HEK293 (cell line): Measurements from ENCODE around the gene OSCP1.

Source experiments
- CTCF ChIA-PET: fragments of 350-600 bp; formaldehyde crosslinking; extraction: SDS; loops from one replicate; lab custom pipeline; 2021; ENCODE audit warnings: antibody characterized with exemption; lab: Yijun Ruan, JAX
- POLR2A ChIA-PET: fragments of 300-600 bp; formaldehyde crosslinking; extraction: SDS; loops from one replicate; lab custom pipeline; 2020; ENCODE audit warnings: antibody characterized with exemption, inconsistent platforms; lab: Yijun Ruan, JAX
- H3K27ac ChIP-seq: fragments of 200-500 bp; sonication (Bioruptor generic); 2 replicates; pipeline ENCODE4 v1.5.1; 2014; ENCODE audit warnings: low read depth, low read length, control low read depth, inconsistent platforms; ENCODE audit errors: extremely low read depth
- H3K36me3 ChIP-seq, 2 experiments: fragments of 200-500 bp in 1 of 2; sonication (Bioruptor generic) in 1 of 2; 1 replicate in 1 of 2; 2 replicates in 1 of 2; pipeline ENCODE4 v1.5.1; 2014 to 2017; ENCODE audit warnings: inconsistent platforms in 2 of 2, low read length in 2 of 2; ENCODE audit not compliant: control insufficient read depth in 2 of 2, insufficient read depth in 1 of 2
- H3K4me1 ChIP-seq: fragments of 200-500 bp; sonication (Bioruptor generic); 2 replicates; pipeline ENCODE4 v1.5.1; 2014; ENCODE audit warnings: mild to moderate bottlenecking, low read length, inconsistent platforms; ENCODE audit not compliant: control insufficient read depth, insufficient read depth
- H3K4me3 ChIP-seq: 2 replicates; pipeline ENCODE4 v1.5.1; 2011; ENCODE audit warnings: low read depth, mild to moderate bottlenecking, control low read depth, low read length, moderate library complexity
- H3K9me3 ChIP-seq: fragments of 200-500 bp; sonication (Bioruptor generic); 2 replicates; pipeline ENCODE4 v1.5.1; 2014; ENCODE audit warnings: low read depth, low read length, inconsistent platforms; ENCODE audit not compliant: control insufficient read depth, insufficient read depth
- FEZF1 ChIP-seq: fragments of 450-650 bp; formaldehyde crosslinking; IDR thresholded peaks from 2 replicates; pipeline ENCODE4 v1.5.1; 2016; ENCODE audit warnings: missing biosample characterization, missing genetic modification characterization
- GFI1B ChIP-seq: fragments of 450-650 bp; formaldehyde crosslinking; IDR thresholded peaks from 2 replicates; pipeline ENCODE4 v1.5.1; 2016; ENCODE audit warnings: missing biosample characterization, missing genetic modification characterization
- GLIS2 ChIP-seq: fragments of 450-650 bp; formaldehyde crosslinking; IDR thresholded peaks from 2 replicates; pipeline ENCODE4 v1.5.1; 2016; ENCODE audit warnings: missing biosample characterization, missing genetic modification characterization
- KLF8 ChIP-seq: fragments of 450-650 bp; formaldehyde crosslinking; IDR thresholded peaks from 2 replicates; pipeline ENCODE4 v1.5.1; 2016; ENCODE audit warnings: missing biosample characterization, missing genetic modification characterization
- MEIS1 ChIP-seq: sonication (generic); formaldehyde crosslinking; IDR thresholded peaks from 2 replicates; pipeline ENCODE4 v1.8.1; 2022; ENCODE audit warnings: missing genetic modification reagents, mild to moderate bottlenecking, borderline replicate concordance
- YY1 ChIP-seq: fragments of 450-650 bp; formaldehyde crosslinking; IDR thresholded peaks from 2 replicates; pipeline ENCODE4 v1.5.1; 2018; ENCODE audit warnings: missing biosample characterization, missing genetic modification characterization
- ZBTB17 ChIP-seq: fragments of 450-650 bp; formaldehyde crosslinking; IDR thresholded peaks from 2 replicates; pipeline ENCODE4 v1.5.1; 2016; ENCODE audit warnings: missing biosample characterization, missing genetic modification characterization
- ZFP69B ChIP-seq: fragments of 450-650 bp; formaldehyde crosslinking; IDR thresholded peaks from 2 replicates; pipeline ENCODE4 v1.5.1; 2016; ENCODE audit warnings: missing biosample characterization, missing genetic modification characterization
- ZIC2 ChIP-seq: fragments of 450-650 bp; formaldehyde crosslinking; IDR thresholded peaks from 2 replicates; pipeline ENCODE4 v1.5.1; 2016; ENCODE audit warnings: missing biosample characterization, missing genetic modification characterization
- ZNF132 ChIP-seq: fragments of 450-650 bp; formaldehyde crosslinking; IDR thresholded peaks from 2 replicates; pipeline ENCODE4 v1.5.1; 2017; ENCODE audit warnings: missing biosample characterization, missing genetic modification characterization, borderline replicate concordance
- ZNF133 ChIP-seq: fragments of 450-650 bp; formaldehyde crosslinking; IDR thresholded peaks from 2 replicates; pipeline ENCODE4 v1.5.1; 2016; ENCODE audit warnings: missing biosample characterization, missing genetic modification characterization
- ZNF274 ChIP-seq, 2 experiments: fragments of 200-500 bp in 1 of 2; fragments of 450-650 bp in 1 of 2; sonication (Bioruptor generic) in 1 of 2; formaldehyde crosslinking in 1 of 2; IDR thresholded peaks; 2 replicates each; pipeline versions ENCODE4 v1.5.1 to v1.6.1; 2014 to 2016; ENCODE audit warnings: borderline replicate concordance in 1 of 2, inconsistent platforms in 1 of 2, low read length in 1 of 2, missing biosample characterization in 1 of 2, missing genetic modification characterization in 1 of 2
- ZNF335 ChIP-seq: fragments of 450-650 bp; formaldehyde crosslinking; conservative IDR thresholded peaks from 2 replicates; pipeline ENCODE4 v1.5.1; 2016; ENCODE audit warnings: missing biosample characterization, missing genetic modification characterization
- ZNF426 ChIP-seq: fragments of 450-650 bp; formaldehyde crosslinking; IDR thresholded peaks from 2 replicates; pipeline ENCODE4 v1.5.1; 2017; ENCODE audit warnings: missing biosample characterization, missing genetic modification characterization, mild to moderate bottlenecking, inconsistent platforms, moderate library complexity
- ZNF670 ChIP-seq: fragments of 450-650 bp; formaldehyde crosslinking; IDR thresholded peaks from 2 replicates; pipeline ENCODE4 v1.5.1; 2016; ENCODE audit warnings: missing biosample characterization, missing genetic modification characterization, low read depth
- ZSCAN23 ChIP-seq: fragments of 450-650 bp; formaldehyde crosslinking; IDR thresholded peaks from 2 replicates; pipeline ENCODE4 v1.5.1; 2016; ENCODE audit warnings: missing biosample characterization, missing genetic modification characterization
- TF ChIP-seq, protein P1 (sequence below): fragments of 450-650 bp; formaldehyde crosslinking; IDR thresholded peaks from 2 replicates; pipeline ENCODE4 v1.5.1; 2016; ENCODE audit warnings: missing biosample characterization, missing genetic modification characterization, borderline replicate concordance
- TF ChIP-seq, protein P2 (sequence below): fragments of 450-650 bp; formaldehyde crosslinking; IDR thresholded peaks from 2 replicates; pipeline ENCODE4 v1.5.1; 2017; ENCODE audit warnings: missing biosample characterization, missing genetic modification characterization
- TF ChIP-seq, protein P3 (sequence below): fragments of 450-650 bp; formaldehyde crosslinking; IDR thresholded peaks from 2 replicates; pipeline ENCODE4 v1.5.1; 2016; ENCODE audit warnings: missing biosample characterization, missing genetic modification characterization, low read depth
- TF ChIP-seq, protein P4 (sequence below): fragments of 450-650 bp; formaldehyde crosslinking; IDR thresholded peaks from 2 replicates; pipeline ENCODE4 v1.5.1; 2016; ENCODE audit warnings: missing biosample characterization, missing genetic modification characterization
- TF ChIP-seq, protein P5 (sequence below): fragments of 450-650 bp; formaldehyde crosslinking; IDR thresholded peaks from 2 replicates; pipeline ENCODE4 v1.5.1; 2016; ENCODE audit warnings: missing biosample characterization, missing genetic modification characterization

OSCP1 gene

GRCh38 chr1:36440044-36440443, 10.2 kb downstream of the OSCP1 start (continued):
- TF ChIP-seq, protein P1, sequence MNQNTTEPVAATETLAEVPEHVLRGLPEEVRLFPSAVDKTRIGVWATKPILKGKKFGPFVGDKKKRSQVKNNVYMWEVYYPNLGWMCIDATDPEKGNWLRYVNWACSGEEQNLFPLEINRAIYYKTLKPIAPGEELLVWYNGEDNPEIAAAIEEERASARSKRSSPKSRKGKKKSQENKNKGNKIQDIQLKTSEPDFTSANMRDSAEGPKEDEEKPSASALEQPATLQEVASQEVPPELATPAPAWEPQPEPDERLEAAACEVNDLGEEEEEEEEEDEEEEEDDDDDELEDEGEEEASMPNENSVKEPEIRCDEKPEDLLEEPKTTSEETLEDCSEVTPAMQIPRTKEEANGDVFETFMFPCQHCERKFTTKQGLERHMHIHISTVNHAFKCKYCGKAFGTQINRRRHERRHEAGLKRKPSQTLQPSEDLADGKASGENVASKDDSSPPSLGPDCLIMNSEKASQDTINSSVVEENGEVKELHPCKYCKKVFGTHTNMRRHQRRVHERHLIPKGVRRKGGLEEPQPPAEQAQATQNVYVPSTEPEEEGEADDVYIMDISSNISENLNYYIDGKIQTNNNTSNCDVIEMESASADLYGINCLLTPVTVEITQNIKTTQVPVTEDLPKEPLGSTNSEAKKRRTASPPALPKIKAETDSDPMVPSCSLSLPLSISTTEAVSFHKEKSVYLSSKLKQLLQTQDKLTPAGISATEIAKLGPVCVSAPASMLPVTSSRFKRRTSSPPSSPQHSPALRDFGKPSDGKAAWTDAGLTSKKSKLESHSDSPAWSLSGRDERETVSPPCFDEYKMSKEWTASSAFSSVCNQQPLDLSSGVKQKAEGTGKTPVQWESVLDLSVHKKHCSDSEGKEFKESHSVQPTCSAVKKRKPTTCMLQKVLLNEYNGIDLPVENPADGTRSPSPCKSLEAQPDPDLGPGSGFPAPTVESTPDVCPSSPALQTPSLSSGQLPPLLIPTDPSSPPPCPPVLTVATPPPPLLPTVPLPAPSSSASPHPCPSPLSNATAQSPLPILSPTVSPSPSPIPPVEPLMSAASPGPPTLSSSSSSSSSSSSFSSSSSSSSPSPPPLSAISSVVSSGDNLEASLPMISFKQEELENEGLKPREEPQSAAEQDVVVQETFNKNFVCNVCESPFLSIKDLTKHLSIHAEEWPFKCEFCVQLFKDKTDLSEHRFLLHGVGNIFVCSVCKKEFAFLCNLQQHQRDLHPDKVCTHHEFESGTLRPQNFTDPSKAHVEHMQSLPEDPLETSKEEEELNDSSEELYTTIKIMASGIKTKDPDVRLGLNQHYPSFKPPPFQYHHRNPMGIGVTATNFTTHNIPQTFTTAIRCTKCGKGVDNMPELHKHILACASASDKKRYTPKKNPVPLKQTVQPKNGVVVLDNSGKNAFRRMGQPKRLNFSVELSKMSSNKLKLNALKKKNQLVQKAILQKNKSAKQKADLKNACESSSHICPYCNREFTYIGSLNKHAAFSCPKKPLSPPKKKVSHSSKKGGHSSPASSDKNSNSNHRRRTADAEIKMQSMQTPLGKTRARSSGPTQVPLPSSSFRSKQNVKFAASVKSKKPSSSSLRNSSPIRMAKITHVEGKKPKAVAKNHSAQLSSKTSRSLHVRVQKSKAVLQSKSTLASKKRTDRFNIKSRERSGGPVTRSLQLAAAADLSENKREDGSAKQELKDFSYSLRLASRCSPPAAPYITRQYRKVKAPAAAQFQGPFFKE (tag by site-specific recombination), result no peak
- no peak for TF ChIP-seq FEZF1 (tag by site-specific recombination)
- TF ChIP-seq ZIC2 (tag by site-specific recombination), result no peak
- TF ChIP-seq KLF8 (tag by site-specific recombination), result no peak
- no peak for TF ChIP-seq ZNF670 (tag by site-specific recombination)

GRCh38 chr1:36438715-36439114, 11.5 kb downstream of the OSCP1 start:
- TF ChIP-seq ZBTB17 (tag by site-specific recombination) (0 out of 2 replicates have a peak, but pooled peaks have one; percentile 22), GLIS2 (tag by site-specific recombination) (no peak), ZNF133 (tag by site-specific recombination) (no peak), GFI1B (no peak), ZNF335 (tag by site-specific recombination) (peak; percentile 67; the same call in 1 of the 2 replicates)
- TF ChIP-seq, protein P2, sequence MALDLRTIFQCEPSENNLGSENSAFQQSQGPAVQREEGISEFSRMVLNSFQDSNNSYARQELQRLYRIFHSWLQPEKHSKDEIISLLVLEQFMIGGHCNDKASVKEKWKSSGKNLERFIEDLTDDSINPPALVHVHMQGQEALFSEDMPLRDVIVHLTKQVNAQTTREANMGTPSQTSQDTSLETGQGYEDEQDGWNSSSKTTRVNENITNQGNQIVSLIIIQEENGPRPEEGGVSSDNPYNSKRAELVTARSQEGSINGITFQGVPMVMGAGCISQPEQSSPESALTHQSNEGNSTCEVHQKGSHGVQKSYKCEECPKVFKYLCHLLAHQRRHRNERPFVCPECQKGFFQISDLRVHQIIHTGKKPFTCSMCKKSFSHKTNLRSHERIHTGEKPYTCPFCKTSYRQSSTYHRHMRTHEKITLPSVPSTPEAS, result no peak
- TF ChIP-seq, protein P3, sequence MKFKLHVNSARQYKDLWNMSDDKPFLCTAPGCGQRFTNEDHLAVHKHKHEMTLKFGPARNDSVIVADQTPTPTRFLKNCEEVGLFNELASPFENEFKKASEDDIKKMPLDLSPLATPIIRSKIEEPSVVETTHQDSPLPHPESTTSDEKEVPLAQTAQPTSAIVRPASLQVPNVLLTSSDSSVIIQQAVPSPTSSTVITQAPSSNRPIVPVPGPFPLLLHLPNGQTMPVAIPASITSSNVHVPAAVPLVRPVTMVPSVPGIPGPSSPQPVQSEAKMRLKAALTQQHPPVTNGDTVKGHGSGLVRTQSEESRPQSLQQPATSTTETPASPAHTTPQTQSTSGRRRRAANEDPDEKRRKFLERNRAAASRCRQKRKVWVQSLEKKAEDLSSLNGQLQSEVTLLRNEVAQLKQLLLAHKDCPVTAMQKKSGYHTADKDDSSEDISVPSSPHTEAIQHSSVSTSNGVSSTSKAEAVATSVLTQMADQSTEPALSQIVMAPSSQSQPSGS (tag by site-specific recombination), result peak; percentile 79
- Histone ChIP-seq H3K4me3 (no peak overlapping the region), H3K36me3 (peaks cover 0 to 17% of the 10 kb centered on the region in 2 experiments; a peak in 2 of 3 replicates), H3K4me1 (no peaks in the 10 kb centered on the region), H3K27ac (no peak overlapping the region), H3K9me3 (no peaks in the 10 kb centered on the region)
- ChIA-PET POLR2A (interaction anchor here (1.6 kb wide), 1 partner anchor 12 kb away, joined by 4 read pairs; the partner anchor contains the start of gene OSCP1), CTCF (no interaction called here)

DNA sequence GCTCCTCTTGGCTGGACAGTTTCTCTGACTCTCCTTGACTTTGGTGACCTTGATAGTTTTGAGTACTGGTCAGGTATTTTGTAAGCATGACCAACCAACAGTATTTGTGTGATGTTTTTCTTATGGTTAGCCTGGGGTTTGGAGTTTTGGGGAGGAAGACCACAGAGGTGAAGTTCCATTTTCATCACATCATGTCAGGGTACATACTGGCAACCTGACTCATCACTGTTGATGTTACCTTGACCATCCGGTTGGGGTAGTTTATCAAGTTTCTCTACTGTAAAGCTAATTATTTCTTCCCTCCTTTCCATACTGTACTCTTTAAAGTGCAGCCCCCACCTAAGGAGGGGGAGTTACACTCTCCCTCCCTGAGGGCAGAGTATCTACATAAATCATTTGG, 13.4 kb downstream of the OSCP1 start:
- no peaks in the 10 kb centered on the region for H3K9me3 ChIP-seq
- H3K36me3 ChIP-seq, result peaks cover 0 to 29% of the 10 kb centered on the region in 2 experiments; a peak in 2 of 3 replicates
- ChIA-PET POLR2A (interaction anchor here (0.5 kb wide), 1 partner anchor 236 kb away, joined by 3 read pairs; no protein-coding TSS in a partner anchor), CTCF (no interaction called here)
- H3K4me1 ChIP-seq, result no peaks in the 10 kb centered on the region
- H3K27ac ChIP-seq, result no peak overlapping the region
- H3K4me3 ChIP-seq, result no peak overlapping the region
- TF ChIP-seq YY1 (tag by site-specific recombination) (no peak), MEIS1 (CRISPR knock-in tag) (no peak), ZNF132 (tag by site-specific recombination) (no peak), ZNF426 (tag by site-specific recombination) (no peak), ZFP69B (tag by site-specific recombination) (no peak), ZSCAN23 (tag by site-specific recombination) (no peak), ZNF274 (IDR thresholded peaks at IDR 0.05; ENCODE audit: low read length) (no peak), ZNF274 (tag by site-specific recombination; IDR thresholded peaks at IDR 0.05; ENCODE audit: borderline replicate concordance) (no peak)
- TF ChIP-seq, protein P4, sequence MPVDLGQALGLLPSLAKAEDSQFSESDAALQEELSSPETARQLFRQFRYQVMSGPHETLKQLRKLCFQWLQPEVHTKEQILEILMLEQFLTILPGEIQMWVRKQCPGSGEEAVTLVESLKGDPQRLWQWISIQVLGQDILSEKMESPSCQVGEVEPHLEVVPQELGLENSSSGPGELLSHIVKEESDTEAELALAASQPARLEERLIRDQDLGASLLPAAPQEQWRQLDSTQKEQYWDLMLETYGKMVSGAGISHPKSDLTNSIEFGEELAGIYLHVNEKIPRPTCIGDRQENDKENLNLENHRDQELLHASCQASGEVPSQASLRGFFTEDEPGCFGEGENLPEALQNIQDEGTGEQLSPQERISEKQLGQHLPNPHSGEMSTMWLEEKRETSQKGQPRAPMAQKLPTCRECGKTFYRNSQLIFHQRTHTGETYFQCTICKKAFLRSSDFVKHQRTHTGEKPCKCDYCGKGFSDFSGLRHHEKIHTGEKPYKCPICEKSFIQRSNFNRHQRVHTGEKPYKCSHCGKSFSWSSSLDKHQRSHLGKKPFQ, result no peak
- TF ChIP-seq, protein P5, sequence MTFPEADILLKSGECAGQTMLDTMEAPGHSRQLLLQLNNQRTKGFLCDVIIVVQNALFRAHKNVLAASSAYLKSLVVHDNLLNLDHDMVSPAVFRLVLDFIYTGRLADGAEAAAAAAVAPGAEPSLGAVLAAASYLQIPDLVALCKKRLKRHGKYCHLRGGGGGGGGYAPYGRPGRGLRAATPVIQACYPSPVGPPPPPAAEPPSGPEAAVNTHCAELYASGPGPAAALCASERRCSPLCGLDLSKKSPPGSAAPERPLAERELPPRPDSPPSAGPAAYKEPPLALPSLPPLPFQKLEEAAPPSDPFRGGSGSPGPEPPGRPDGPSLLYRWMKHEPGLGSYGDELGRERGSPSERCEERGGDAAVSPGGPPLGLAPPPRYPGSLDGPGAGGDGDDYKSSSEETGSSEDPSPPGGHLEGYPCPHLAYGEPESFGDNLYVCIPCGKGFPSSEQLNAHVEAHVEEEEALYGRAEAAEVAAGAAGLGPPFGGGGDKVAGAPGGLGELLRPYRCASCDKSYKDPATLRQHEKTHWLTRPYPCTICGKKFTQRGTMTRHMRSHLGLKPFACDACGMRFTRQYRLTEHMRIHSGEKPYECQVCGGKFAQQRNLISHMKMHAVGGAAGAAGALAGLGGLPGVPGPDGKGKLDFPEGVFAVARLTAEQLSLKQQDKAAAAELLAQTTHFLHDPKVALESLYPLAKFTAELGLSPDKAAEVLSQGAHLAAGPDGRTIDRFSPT (tag by site-specific recombination), result no peak
